ENCODE results near the gene CNKSR1.

DNA sequence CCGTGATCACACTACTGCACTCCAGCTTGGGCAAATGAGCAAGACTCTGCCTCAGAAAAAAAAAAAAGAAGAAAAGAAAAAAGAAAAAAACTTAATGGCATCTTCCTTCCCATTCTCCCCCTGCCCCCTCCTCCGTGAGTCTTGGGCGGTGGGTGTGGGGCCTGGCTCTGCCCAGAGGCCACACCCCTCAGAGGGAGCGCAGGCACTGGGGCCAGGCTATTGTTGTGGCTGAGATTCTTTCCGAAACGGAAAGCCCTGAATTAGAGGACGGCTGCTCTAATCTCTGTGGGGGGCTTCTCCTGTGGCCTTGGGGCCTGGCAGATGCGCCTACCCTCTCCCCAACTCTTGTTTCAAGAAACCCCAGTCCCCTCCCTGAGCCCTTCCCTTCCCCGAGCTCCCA, 22.5 kb upstream of the CNKSR1 start:
- TF ChIP-seq POLR2A (IDR thresholded peaks at IDR 0.05): no peak
- TF ChIP-seq, protein P1, sequence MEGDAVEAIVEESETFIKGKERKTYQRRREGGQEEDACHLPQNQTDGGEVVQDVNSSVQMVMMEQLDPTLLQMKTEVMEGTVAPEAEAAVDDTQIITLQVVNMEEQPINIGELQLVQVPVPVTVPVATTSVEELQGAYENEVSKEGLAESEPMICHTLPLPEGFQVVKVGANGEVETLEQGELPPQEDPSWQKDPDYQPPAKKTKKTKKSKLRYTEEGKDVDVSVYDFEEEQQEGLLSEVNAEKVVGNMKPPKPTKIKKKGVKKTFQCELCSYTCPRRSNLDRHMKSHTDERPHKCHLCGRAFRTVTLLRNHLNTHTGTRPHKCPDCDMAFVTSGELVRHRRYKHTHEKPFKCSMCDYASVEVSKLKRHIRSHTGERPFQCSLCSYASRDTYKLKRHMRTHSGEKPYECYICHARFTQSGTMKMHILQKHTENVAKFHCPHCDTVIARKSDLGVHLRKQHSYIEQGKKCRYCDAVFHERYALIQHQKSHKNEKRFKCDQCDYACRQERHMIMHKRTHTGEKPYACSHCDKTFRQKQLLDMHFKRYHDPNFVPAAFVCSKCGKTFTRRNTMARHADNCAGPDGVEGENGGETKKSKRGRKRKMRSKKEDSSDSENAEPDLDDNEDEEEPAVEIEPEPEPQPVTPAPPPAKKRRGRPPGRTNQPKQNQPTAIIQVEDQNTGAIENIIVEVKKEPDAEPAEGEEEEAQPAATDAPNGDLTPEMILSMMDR (IDR thresholded peaks at IDR 0.05): no peak

Data from Peyer's patch (tissue), 4 donors.